PFSK-1 (cell line): ENCODE results near the gene ABLIM2.

Experiments used
- FOXP2 ChIP-seq: optimal IDR thresholded peaks from 2 replicates; pipeline ENCODE3; 2011; ENCODE audit warnings: borderline replicate concordance, control low read depth, inconsistent platforms; ENCODE audit not compliant: insufficient read depth; ENCODE audit errors: extremely low read length, extremely low read depth
- POLR2AphosphoS5 ChIP-seq: IDR thresholded peaks from 2 replicates; pipeline ENCODE4 v1.6.1; 2012; ENCODE audit warnings: low read depth, mild to moderate bottlenecking, control low read depth, low read length, moderate library complexity
- REST ChIP-seq, 2 experiments: IDR thresholded peaks; 2 replicates each; pipeline versions ENCODE4 v1.6.1 to v1.8.0; 2011 to 2012; ENCODE audit warnings: low read depth in 2 of 2, low read length in 2 of 2, control low read depth in 1 of 2, inconsistent platforms in 1 of 2, mild to moderate bottlenecking in 1 of 2, moderate library complexity in 1 of 2; ENCODE audit not compliant: insufficient read depth in 1 of 2
- SIN3A ChIP-seq: IDR thresholded peaks from 2 replicates; pipeline ENCODE4 v1.6.1; 2012; ENCODE audit warnings: mild to moderate bottlenecking, low read length, moderate library complexity, borderline replicate concordance; ENCODE audit not compliant: insufficient read depth

GRCh38 chr4:8112672-8113071, 45.9 kb downstream of the ABLIM2 start:
- TF ChIP-seq FOXP2 (no peak), SIN3A (no peak), POLR2AphosphoS5 (no peak), REST (IDR thresholded peaks at IDR 0.05; ENCODE audit: insufficient read depth in 1 of 2, low read depth in 2 of 2, low read length in 2 of 2) (no peak)
